ENCODE data around the gene ARFGAP3. TPM values are rescaled to one million over a fixed set of nuclear protein-coding genes. Genes with fewer than 3 reads are reported as not detected.

ARFGAP3 gene
- total and polyA plus RNA-seq, 2 experiments from 2014 or later: 14.8 to 19.1 TPM

GRCh38 chr22:42860968-42861367 lies 3.9 kb upstream of the ARFGAP3 start:
- H3K27ac Mint-ChIP-seq: no peak overlapping the region
- no peak for DNase-seq (ENCODE audit: low spot score)
- no peak for ATAC-seq

More at GRCh38 chr22:42860968-42861367, 3.9 kb upstream of the ARFGAP3 start:
- no peaks in the 10 kb centered on the region; the same call in 1 of the 2 replicates for H3K4me1 ChIP-seq (ENCODE audit: insufficient read depth)
- Mint-ChIP-seq H3K36me3 (ENCODE audit: low read depth) (no peaks in the 10 kb centered on the region), H3K27me3 (ENCODE audit: insufficient read depth, low read depth, poor library complexity) (peaks cover 22% of the 10 kb centered on the region), H3K4me1 (peaks cover 3% of the 10 kb centered on the region; the same call in 1 of the 3 replicates), H3K4me3 (no peak overlapping the region), H3K9me3 (peaks cover 5% of the 10 kb centered on the region; the same call in 2 of the 3 replicates)
- no peak overlapping the region for H3K4me3 ChIP-seq
- peaks cover 21% of the 10 kb centered on the region for H3K27me3 ChIP-seq (ENCODE audit: insufficient read depth)
- no peak for TF ChIP-seq JUNB (IDR thresholded peaks at IDR 0.05; ENCODE audit: unreplicated experiment)
- TF ChIP-seq, protein P1, sequence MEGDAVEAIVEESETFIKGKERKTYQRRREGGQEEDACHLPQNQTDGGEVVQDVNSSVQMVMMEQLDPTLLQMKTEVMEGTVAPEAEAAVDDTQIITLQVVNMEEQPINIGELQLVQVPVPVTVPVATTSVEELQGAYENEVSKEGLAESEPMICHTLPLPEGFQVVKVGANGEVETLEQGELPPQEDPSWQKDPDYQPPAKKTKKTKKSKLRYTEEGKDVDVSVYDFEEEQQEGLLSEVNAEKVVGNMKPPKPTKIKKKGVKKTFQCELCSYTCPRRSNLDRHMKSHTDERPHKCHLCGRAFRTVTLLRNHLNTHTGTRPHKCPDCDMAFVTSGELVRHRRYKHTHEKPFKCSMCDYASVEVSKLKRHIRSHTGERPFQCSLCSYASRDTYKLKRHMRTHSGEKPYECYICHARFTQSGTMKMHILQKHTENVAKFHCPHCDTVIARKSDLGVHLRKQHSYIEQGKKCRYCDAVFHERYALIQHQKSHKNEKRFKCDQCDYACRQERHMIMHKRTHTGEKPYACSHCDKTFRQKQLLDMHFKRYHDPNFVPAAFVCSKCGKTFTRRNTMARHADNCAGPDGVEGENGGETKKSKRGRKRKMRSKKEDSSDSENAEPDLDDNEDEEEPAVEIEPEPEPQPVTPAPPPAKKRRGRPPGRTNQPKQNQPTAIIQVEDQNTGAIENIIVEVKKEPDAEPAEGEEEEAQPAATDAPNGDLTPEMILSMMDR (conservative IDR thresholded peaks at IDR 0.05; ENCODE audit: low read depth in 2 of 2): no peak
- TF ChIP-seq, protein P2, sequence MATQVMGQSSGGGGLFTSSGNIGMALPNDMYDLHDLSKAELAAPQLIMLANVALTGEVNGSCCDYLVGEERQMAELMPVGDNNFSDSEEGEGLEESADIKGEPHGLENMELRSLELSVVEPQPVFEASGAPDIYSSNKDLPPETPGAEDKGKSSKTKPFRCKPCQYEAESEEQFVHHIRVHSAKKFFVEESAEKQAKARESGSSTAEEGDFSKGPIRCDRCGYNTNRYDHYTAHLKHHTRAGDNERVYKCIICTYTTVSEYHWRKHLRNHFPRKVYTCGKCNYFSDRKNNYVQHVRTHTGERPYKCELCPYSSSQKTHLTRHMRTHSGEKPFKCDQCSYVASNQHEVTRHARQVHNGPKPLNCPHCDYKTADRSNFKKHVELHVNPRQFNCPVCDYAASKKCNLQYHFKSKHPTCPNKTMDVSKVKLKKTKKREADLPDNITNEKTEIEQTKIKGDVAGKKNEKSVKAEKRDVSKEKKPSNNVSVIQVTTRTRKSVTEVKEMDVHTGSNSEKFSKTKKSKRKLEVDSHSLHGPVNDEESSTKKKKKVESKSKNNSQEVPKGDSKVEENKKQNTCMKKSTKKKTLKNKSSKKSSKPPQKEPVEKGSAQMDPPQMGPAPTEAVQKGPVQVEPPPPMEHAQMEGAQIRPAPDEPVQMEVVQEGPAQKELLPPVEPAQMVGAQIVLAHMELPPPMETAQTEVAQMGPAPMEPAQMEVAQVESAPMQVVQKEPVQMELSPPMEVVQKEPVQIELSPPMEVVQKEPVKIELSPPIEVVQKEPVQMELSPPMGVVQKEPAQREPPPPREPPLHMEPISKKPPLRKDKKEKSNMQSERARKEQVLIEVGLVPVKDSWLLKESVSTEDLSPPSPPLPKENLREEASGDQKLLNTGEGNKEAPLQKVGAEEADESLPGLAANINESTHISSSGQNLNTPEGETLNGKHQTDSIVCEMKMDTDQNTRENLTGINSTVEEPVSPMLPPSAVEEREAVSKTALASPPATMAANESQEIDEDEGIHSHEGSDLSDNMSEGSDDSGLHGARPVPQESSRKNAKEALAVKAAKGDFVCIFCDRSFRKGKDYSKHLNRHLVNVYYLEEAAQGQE (IDR thresholded peaks at IDR 0.05; ENCODE audit: unreplicated experiment): no peak
- TF ChIP-seq ZNF114 (CRISPR knock-in tag; IDR thresholded peaks at IDR 0.05): no peak
- no peak for TF ChIP-seq STAT1 (IDR thresholded peaks at IDR 0.05; ENCODE audit: unreplicated experiment)
- TF ChIP-seq ZNF462 (CRISPR knock-in tag; IDR thresholded peaks at IDR 0.05): no peak
- no peak for TF ChIP-seq CREB1 (CRISPR knock-in tag; IDR thresholded peaks at IDR 0.05; ENCODE audit: low read depth)
- TF ChIP-seq NANOG (IDR thresholded peaks at IDR 0.05; ENCODE audit: borderline replicate concordance): no peak
- TF ChIP-seq, protein P3, sequence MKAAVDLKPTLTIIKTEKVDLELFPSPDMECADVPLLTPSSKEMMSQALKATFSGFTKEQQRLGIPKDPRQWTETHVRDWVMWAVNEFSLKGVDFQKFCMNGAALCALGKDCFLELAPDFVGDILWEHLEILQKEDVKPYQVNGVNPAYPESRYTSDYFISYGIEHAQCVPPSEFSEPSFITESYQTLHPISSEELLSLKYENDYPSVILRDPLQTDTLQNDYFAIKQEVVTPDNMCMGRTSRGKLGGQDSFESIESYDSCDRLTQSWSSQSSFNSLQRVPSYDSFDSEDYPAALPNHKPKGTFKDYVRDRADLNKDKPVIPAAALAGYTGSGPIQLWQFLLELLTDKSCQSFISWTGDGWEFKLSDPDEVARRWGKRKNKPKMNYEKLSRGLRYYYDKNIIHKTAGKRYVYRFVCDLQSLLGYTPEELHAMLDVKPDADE (IDR thresholded peaks at IDR 0.05): no peak
- no peak for TF ChIP-seq EZH2 (IDR thresholded peaks at IDR 0.05; ENCODE audit: low read depth, unreplicated experiment)
- TF ChIP-seq EZH2phosphoT487 (IDR thresholded peaks at IDR 0.05; ENCODE audit: unreplicated experiment): no peak
- TF ChIP-seq ZNF331 (CRISPR knock-in tag; IDR thresholded peaks at IDR 0.05; ENCODE audit: low read depth): no peak
- no peak for TF ChIP-seq POLR2AphosphoS5 (IDR thresholded peaks at IDR 0.05; ENCODE audit: low read depth)
- H3K27ac ChIP-seq (ENCODE audit: low read depth): no peak overlapping the region
- H3K36me3 ChIP-seq (ENCODE audit: insufficient read depth): no peaks in the 10 kb centered on the region
- no peak overlapping the region for H3K4me2 ChIP-seq
- H2AFZ ChIP-seq: no peak overlapping the region
- no peaks in the 10 kb centered on the region for H3K79me2 ChIP-seq (replicated peaks; ENCODE audit: insufficient read depth)
- H3K9me2 ChIP-seq (ENCODE audit: insufficient read depth): no peaks in the 10 kb centered on the region
- H4K20me1 ChIP-seq (replicated peaks; ENCODE audit: insufficient read depth): no peaks in the 10 kb centered on the region
- H3F3A ChIP-seq (replicated peaks; ENCODE audit: low read depth): no peaks in the 10 kb centered on the region; the same call in 1 of the 2 replicates

Measured in GM23338 (cell line).